Gastrocnemius medialis (tissue), 4 donors: ENCODE data around the gene EVI2A.

Experiments
- CTCF ChIP-seq, 5 experiments: fragments of 450-650 bp in 3 of 5; fragments of 200-600 bp in 2 of 5; sonication (generic) in 2 of 5; IDR thresholded peaks in 4 of 5; conservative IDR thresholded peaks in 1 of 5; 1 replicate in 4 of 5; 2 replicates in 1 of 5; pipeline ENCODE4 v1.5.1; 2016 to 2019; ENCODE audit warnings: antibody characterized with exemption in 5 of 5, mild to moderate bottlenecking in 3 of 5, moderate library complexity in 3 of 5
- POLR2A ChIP-seq, 2 donors: fragments of 450-650 bp; IDR thresholded peaks; one replicate each; pipeline ENCODE4 v1.6.1; 2017; ENCODE audit warnings: antibody characterized with exemption in 2 of 2, mild to moderate bottlenecking in 2 of 2, moderate library complexity in 2 of 2

DNA sequence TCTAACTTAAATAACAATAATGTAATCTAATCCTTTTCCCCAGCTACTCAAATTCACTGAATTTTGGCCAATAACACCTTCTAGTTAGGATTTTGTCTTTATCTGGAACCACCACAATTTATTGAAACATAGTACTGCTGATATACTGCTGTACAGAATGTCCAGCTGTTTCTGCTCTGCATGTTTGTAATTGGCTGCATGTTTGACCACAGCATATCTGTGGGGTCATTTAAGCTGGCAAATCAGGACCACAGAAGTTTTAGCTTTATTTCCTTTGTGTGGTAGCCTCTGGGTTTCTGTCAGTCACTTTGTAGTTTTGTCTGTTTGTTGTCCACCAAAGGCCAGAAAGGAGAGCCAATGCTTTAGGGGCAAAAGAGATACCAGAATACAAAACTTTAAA, 47.8 kb upstream of the EVI2A start:
- no peak for TF ChIP-seq CTCF (IDR thresholded peaks at IDR 0.05 in 4 of 5, conservative IDR thresholded peaks at IDR 0.05 in 1 of 5)
- TF ChIP-seq POLR2A (IDR thresholded peaks at IDR 0.05) = no peak
